Measurements from ENCODE around the gene PPP5C.
"Not testable (repeated sequence)": the region's sequence is repeated elsewhere in the genome, so short reads cannot be mapped to it uniquely, and the experiment has no call there.

PPP5C gene

GRCh38 chr19:46427518-46428045, 80.7 kb downstream of the PPP5C start:
- DNase-seq = peak in 6 of 56 donors; percentile 8 to 43 (median 26)

DNA sequence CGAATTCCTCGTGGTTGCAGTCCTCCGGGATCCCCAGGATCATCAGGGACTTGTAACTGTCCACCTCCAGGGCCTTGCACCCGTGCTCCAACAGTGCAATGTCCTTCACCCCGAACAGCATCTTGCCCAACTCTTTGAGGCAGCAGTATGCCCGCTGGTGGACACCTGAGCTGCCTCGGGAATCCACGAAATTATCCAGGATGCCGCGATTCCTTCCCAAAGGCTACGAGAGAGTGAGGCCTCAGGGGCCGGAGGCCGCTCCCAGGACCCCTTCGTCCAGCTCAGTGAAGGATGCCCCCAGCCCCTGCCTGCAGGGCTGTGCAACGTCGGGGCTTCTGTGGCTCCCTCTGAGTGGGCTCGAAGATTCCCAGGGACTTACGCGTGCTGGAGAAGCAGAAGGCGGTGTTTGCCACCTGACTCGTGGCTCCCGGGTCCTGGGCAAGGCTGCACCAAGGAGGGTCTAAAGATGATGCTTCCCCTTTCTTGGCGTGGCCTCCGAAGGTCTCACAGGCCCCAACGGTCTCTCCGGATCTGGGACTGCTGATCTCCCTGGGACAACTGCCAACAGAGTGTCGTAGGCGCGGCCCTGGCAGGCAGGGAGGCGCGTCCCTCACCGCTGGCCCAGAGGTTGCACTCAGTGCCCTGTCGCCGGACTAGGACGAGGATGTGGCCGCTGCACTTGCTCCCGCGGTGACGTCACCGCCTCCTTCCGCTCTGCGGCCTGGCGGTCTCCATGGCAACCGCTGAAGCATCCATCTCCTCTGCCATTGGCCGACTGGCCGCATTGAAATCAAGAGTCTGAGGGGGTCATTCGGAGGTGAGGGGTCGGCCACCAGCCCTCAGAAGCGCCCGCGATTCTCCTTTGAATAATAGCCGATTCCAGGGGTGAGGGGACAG, 81.6 kb downstream of the PPP5C start, which contains the start of gene PNMA8C:
TSS of gene PNMA8C (minus strand) at position 698 of the 897 bp plus-strand sequence. CDS start at position 121, 577 bp downstream.
- DNase-seq = peak in 55 of 56 donors; percentile 29 to 92 (median 75)

- no peak for DNase-seq
These were observed 83.1 kb downstream of the PPP5C start for GRCh38 chr19:46429999-46430398.

DNA sequence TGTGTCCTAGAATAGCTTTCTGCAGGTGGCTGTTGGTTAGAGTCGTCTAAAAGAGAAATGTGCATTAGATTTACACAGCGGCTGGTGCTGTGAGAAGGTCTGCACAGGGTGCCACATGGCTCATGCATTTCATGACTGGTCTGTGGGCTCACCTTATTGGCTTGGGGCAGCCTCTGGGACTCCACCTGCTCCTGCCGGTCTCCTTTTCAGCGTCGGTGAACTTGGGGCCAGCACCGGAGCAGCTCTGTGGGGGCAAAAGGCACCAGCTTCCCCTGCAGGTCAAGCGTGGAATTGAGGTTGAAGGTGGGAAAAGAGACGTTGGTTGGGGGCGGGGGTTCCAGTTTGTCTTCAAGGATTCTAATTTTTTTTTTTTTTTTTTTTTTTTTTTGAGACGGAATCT, 84.9 kb downstream of the PPP5C start:
- no peak for DNase-seq

DNA sequence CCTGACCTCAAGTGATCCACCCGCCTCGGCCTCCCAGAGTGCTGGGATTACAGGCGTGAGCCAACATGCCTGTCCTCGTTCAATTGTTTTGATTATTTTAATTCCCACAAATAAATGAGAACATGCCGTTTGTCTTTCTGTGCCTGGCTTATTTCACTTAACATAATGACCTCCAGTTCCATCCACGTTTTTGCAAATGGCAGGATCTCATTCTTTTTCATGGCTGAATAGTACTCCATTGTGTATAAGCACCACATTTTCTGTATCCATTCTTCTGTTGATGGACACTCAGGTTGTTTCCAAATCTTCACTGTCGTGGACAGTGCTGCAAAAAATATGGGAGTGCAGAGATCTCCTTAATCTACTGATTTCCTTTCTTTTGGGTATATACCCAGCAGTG, 86.6 kb downstream of the PPP5C start:
- not testable (repeated sequence) for DNase-seq

DNA sequence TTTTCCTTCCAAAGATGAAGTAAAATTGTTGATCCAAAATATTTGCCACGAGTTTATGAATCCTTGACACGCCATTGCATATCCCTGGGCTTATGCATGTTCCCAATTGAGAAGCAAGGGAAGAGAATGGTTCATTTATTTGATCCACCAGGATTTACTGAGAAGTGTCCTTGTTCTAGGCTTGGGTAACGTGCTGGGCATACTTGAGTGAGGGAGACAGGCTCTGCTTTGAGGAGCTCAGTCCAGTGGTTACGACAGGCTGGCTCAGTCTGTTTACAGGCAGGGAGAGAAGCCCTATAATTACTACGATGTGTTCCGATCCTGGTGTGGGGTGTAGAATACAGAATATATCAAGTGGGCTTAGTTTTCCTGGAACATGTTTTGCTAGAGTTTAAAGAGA, 88.1 kb downstream of the PPP5C start:
- DNase-seq = peak in 47 of 56 donors; percentile 10 to 91 (median 56)

DNA sequence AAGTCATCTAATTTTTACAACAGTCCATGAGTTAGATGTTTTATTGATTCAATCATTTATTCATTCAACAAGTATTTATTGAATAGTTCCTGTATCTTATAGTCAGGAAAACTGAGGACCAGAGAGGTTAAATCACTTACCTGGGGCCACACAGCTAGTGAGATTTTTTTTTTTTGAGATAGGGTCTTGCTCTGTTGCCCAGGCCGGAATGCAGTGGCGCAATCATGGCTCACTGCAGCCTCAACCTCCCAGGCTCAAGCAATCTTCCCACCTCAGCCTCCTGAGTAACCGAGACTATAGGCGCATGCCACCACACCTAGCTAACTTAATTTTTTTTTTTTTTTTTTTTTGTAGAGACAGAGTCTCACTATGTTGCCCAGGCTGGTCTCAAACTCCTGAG, 88.8 kb downstream of the PPP5C start:
- DNase-seq = not testable (repeated sequence)

Data from nucleus accumbens (tissue), 56 donors.